HL-60 (cell line): Measurements from ENCODE around the gene CTXN1.

Experiments used
- GABPA ChIP-seq: IDR thresholded peaks from 2 replicates; pipeline ENCODE4 v1.6.1; 2012; ENCODE audit warnings: low read depth
- POLR2AphosphoS5 ChIP-seq: IDR thresholded peaks from 2 replicates; pipeline ENCODE4 v1.6.1; 2012; ENCODE audit warnings: low read depth
- SPI1 ChIP-seq: IDR thresholded peaks from 2 replicates; pipeline ENCODE4 v1.6.1; 2012; ENCODE audit warnings: low read depth, mild to moderate bottlenecking, borderline replicate concordance
- TF ChIP-seq, protein P1 (sequence below): IDR thresholded peaks from one replicate; pipeline ENCODE4 v1.5.1; 2011; ENCODE audit warnings: low read length, control low read depth, inconsistent platforms; ENCODE audit not compliant: insufficient read depth
- TF ChIP-seq, protein P2 (sequence below): IDR thresholded peaks from 2 replicates; pipeline ENCODE4 v1.6.1; 2012; ENCODE audit warnings: low read depth; ENCODE audit not compliant: insufficient replicate concordance

DNA sequence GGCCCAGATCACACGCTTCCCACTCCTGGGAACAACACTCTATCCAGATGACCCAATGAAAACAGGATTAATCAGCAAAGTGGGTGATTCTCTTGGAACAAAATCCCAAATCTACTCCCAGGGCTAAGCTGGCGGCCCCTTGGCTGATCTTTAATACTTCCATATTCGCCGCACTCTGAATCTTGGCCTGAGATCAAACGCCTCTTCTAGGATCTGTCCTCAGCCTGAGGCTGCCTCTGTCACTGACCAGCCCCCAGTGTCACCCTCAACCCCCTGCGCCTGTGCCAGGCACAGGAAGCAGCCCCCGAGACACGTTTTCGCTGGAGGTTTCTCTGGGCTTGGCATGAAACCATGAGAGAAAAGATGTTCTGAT lies 2.4 kb upstream of the CTXN1 start:
- TF ChIP-seq, protein P1, sequence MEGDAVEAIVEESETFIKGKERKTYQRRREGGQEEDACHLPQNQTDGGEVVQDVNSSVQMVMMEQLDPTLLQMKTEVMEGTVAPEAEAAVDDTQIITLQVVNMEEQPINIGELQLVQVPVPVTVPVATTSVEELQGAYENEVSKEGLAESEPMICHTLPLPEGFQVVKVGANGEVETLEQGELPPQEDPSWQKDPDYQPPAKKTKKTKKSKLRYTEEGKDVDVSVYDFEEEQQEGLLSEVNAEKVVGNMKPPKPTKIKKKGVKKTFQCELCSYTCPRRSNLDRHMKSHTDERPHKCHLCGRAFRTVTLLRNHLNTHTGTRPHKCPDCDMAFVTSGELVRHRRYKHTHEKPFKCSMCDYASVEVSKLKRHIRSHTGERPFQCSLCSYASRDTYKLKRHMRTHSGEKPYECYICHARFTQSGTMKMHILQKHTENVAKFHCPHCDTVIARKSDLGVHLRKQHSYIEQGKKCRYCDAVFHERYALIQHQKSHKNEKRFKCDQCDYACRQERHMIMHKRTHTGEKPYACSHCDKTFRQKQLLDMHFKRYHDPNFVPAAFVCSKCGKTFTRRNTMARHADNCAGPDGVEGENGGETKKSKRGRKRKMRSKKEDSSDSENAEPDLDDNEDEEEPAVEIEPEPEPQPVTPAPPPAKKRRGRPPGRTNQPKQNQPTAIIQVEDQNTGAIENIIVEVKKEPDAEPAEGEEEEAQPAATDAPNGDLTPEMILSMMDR = no peak
- TF ChIP-seq GABPA (no peak), SPI1 (no peak), POLR2AphosphoS5 (no peak)
- TF ChIP-seq, protein P2, sequence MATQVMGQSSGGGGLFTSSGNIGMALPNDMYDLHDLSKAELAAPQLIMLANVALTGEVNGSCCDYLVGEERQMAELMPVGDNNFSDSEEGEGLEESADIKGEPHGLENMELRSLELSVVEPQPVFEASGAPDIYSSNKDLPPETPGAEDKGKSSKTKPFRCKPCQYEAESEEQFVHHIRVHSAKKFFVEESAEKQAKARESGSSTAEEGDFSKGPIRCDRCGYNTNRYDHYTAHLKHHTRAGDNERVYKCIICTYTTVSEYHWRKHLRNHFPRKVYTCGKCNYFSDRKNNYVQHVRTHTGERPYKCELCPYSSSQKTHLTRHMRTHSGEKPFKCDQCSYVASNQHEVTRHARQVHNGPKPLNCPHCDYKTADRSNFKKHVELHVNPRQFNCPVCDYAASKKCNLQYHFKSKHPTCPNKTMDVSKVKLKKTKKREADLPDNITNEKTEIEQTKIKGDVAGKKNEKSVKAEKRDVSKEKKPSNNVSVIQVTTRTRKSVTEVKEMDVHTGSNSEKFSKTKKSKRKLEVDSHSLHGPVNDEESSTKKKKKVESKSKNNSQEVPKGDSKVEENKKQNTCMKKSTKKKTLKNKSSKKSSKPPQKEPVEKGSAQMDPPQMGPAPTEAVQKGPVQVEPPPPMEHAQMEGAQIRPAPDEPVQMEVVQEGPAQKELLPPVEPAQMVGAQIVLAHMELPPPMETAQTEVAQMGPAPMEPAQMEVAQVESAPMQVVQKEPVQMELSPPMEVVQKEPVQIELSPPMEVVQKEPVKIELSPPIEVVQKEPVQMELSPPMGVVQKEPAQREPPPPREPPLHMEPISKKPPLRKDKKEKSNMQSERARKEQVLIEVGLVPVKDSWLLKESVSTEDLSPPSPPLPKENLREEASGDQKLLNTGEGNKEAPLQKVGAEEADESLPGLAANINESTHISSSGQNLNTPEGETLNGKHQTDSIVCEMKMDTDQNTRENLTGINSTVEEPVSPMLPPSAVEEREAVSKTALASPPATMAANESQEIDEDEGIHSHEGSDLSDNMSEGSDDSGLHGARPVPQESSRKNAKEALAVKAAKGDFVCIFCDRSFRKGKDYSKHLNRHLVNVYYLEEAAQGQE = no peak
